OCI-LY7 (cell line): ENCODE results near the gene HBM. TPM values are rescaled to one million over a fixed set of nuclear protein-coding genes. Genes with fewer than 3 reads are reported as not detected.
A peak's percentile ranks its signal among the peaks of the same experiment; 100 is the strongest.

Experiments
- BruUV-seq: library from RNA; stranded (reverse); fragments of 400-500 nt; replicated peaks from 2 replicates; lab custom pipeline; 2021; lab: Mats Ljungman, UMichigan
- CTCF ChIA-PET: fragments of 300-600 bp; sonication (Branson Sonifier 250); formaldehyde crosslinking; loops from one replicate; lab custom pipeline; 2022; ENCODE audit warnings: antibody characterized with exemption; ENCODE audit not compliant: unreplicated experiment; lab: Charles Lee
- POLR2A ChIA-PET: fragments of 300-600 bp; sonication (Branson Sonifier 250); formaldehyde crosslinking; loops from one replicate; lab custom pipeline; 2022; ENCODE audit warnings: antibody characterized with exemption; lab: Charles Lee
- DNase-seq: peaks from one replicate; pipeline ENCODE4 v3.0.0-alpha.2; 2015; ENCODE audit warnings: low spot score
- H2AFZ ChIP-seq: fragments of 200-600 bp; sonication (generic), shearing (Covaris generic); 2 replicates; pipeline ENCODE4 v1.6.1; 2014; ENCODE audit warnings: mild to moderate bottlenecking, antibody characterized with exemption, low read length, moderate library complexity
- H3K27ac ChIP-seq: fragments of 200-600 bp; sonication (generic); 2 replicates; pipeline ENCODE4 v1.5.1; 2014; ENCODE audit warnings: mixed run types, low read depth, mild to moderate bottlenecking, moderate library complexity, low read length, inconsistent platforms; ENCODE audit not compliant: poor library complexity, severe bottlenecking
- H3K36me3 ChIP-seq: fragments of 200-600 bp; sonication (generic); 2 replicates; pipeline ENCODE4 v1.6.1; 2014; ENCODE audit warnings: mild to moderate bottlenecking, antibody characterized with exemption, low read length, moderate library complexity, mixed read lengths; ENCODE audit not compliant: insufficient read depth
- H3K4me1 ChIP-seq: fragments of 200-600 bp; sonication (generic); 2 replicates; pipeline ENCODE4 v1.5.1; 2014; ENCODE audit warnings: mild to moderate bottlenecking, low read length; ENCODE audit not compliant: insufficient read depth, poor library complexity, severe bottlenecking
- H3K4me2 ChIP-seq: fragments of 200-600 bp; sonication (generic); 2 replicates; pipeline ENCODE4 v1.6.1; 2014; ENCODE audit warnings: mild to moderate bottlenecking, low read length
- H3K4me3 ChIP-seq: fragments of 200-600 bp; sonication (generic); 2 replicates; pipeline ENCODE4 v1.5.1; 2014; ENCODE audit warnings: mild to moderate bottlenecking, low read depth, low read length; ENCODE audit not compliant: poor library complexity, severe bottlenecking
- H3K79me2 ChIP-seq: fragments of 200-600 bp; sonication (generic); 2 replicates; pipeline ENCODE4 v1.6.1; 2016; ENCODE audit warnings: low read depth, mild to moderate bottlenecking, low read length, moderate library complexity, mixed read lengths; ENCODE audit not compliant: insufficient read depth
- H3K9me2 ChIP-seq: fragments of 200-600 bp; sonication (generic); 2 replicates; pipeline ENCODE4 v1.6.1; 2016; ENCODE audit warnings: mild to moderate bottlenecking, low read length, mixed read lengths; ENCODE audit not compliant: insufficient read depth
- H3K9me3 ChIP-seq: fragments of 200-600 bp; sonication (generic); 2 replicates; pipeline ENCODE4 v1.6.1; 2014; ENCODE audit warnings: mild to moderate bottlenecking, mixed run types, low read length, mixed read lengths
- H4K20me1 ChIP-seq: fragments of 200-600 bp; sonication (generic); 2 replicates; pipeline ENCODE4 v1.6.1; 2014; ENCODE audit warnings: mild to moderate bottlenecking, antibody characterized with exemption, low read length, moderate library complexity, mixed read lengths; ENCODE audit not compliant: insufficient read depth
- EZH2phosphoT487 ChIP-seq: fragments of 200-600 bp; sonication (generic); IDR thresholded peaks from 2 replicates; pipeline ENCODE4 v1.6.1; 2018; ENCODE audit warnings: low read depth, borderline replicate concordance, mild to moderate bottlenecking, mixed run types, antibody characterized with exemption, low read length, moderate library complexity, mixed read lengths
- intact Hi-C: fragments of 100-400 bp; cut with micrococcal nuclease; formaldehyde crosslinking; loops from one replicate; pipeline ENCODE4 v1.10.0; 2022; ENCODE audit not compliant: unreplicated experiment
- total RNA-seq, 2 experiments: library from RNA; depleted of rRNA in 1 of 2; stranded (reverse); fragments of >200 nt in 1 of 2; shearing (Covaris generic) in 1 of 2; gene quantifications; 2 replicates each; pipeline ENCODE4 v1.2.3, GENCODE V29; 2014 to 2022
- TF ChIP-seq, protein P1 (sequence below): fragments of 200-600 bp; sonication (generic); conservative IDR thresholded peaks from 2 replicates; pipeline ENCODE4 v1.5.1; 2014; ENCODE audit warnings: mild to moderate bottlenecking, antibody characterized with exemption, low read length, moderate library complexity, mixed read lengths

Gene HBM
- total RNA-seq, 2 experiments from 2014 or later, result not detected

- Histone ChIP-seq H3K9me2 (no peaks in the 10 kb centered on the region), H3K27ac (no peak overlapping the region), H3K4me3 (no peak overlapping the region), H3K36me3 (peaks cover 14% of the 10 kb centered on the region; the same call in 1 of the 2 replicates), H3K4me1 (peaks cover 4% of the 10 kb centered on the region), H2AFZ (no peak overlapping the region), H3K4me2 (no peak overlapping the region), H3K79me2 (no peaks in the 10 kb centered on the region), H3K9me3 (no peaks in the 10 kb centered on the region), H4K20me1 (no peaks in the 10 kb centered on the region)
- POLR2A ChIA-PET, result no interaction called here
- CTCF ChIA-PET, result no interaction called here
- intact Hi-C loops, result no loop called here
- no peak for DNase-seq
- TF ChIP-seq, protein P1, sequence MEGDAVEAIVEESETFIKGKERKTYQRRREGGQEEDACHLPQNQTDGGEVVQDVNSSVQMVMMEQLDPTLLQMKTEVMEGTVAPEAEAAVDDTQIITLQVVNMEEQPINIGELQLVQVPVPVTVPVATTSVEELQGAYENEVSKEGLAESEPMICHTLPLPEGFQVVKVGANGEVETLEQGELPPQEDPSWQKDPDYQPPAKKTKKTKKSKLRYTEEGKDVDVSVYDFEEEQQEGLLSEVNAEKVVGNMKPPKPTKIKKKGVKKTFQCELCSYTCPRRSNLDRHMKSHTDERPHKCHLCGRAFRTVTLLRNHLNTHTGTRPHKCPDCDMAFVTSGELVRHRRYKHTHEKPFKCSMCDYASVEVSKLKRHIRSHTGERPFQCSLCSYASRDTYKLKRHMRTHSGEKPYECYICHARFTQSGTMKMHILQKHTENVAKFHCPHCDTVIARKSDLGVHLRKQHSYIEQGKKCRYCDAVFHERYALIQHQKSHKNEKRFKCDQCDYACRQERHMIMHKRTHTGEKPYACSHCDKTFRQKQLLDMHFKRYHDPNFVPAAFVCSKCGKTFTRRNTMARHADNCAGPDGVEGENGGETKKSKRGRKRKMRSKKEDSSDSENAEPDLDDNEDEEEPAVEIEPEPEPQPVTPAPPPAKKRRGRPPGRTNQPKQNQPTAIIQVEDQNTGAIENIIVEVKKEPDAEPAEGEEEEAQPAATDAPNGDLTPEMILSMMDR, result no peak
- TF ChIP-seq EZH2phosphoT487, result no peak
- BruUV-seq, result no TSS peak
Observed at GRCh38 chr16:179211-180092, 13.7 kb downstream of the HBM start.

- no peak for DNase-seq
- intact Hi-C loops, result no loop called here
- peaks cover 18% of the 10 kb centered on the region; the same call in 1 of the 2 replicates for H3K36me3 ChIP-seq
- TF ChIP-seq EZH2phosphoT487, result no peak
- TF ChIP-seq, protein P1, result no peak
- no peak within 1 kb of the TSS for H3K27ac ChIP-seq
- no peaks in the 10 kb centered on the region for H4K20me1 ChIP-seq
- ChIA-PET CTCF (no interaction called here), POLR2A (no interaction called here)
- no peak within 1 kb of the TSS for H3K4me3 ChIP-seq
- H3K79me2 ChIP-seq, result no peaks in the 10 kb centered on the region
- peaks cover 4% of the 10 kb centered on the region for H3K4me1 ChIP-seq
- no peaks in the 10 kb centered on the region for H3K9me3 ChIP-seq
- H3K9me2 ChIP-seq, result no peaks in the 10 kb centered on the region
- no TSS peak for BruUV-seq
- peak within 1 kb of the TSS; percentile 26; the same call in 1 of the 2 replicates for H3K4me2 ChIP-seq
- no peak within 1 kb of the TSS for H2AFZ ChIP-seq
Observed at GRCh38 chr16:180101-180675, 14.4 kb downstream of the HBM start, which contains the start of gene HBQ1. Gene HBQ1 (plus strand): TSS chr16:180459. CDS start chr16:180487, 28 bp downstream.
